H1 (cell line): ENCODE results near the gene ANK3. TPM values are rescaled to one million over a fixed set of nuclear protein-coding genes. Genes with fewer than 3 reads are reported as not detected.
"Not testable (repeated sequence)": the region's sequence is repeated elsewhere in the genome, so short reads cannot be mapped to it uniquely, and the experiment has no call there.

Experiments
- CTCF ChIA-PET: fragments of 300-600 bp; sonication (Branson Sonifier 250); formaldehyde crosslinking; loops from one replicate; lab custom pipeline; 2021; ENCODE audit not compliant: partially characterized antibody; lab: Charles Lee
- POLR2A ChIA-PET: fragments of 300-600 bp; sonication (Branson Sonifier 250); formaldehyde crosslinking; loops from one replicate; lab custom pipeline; 2021; ENCODE audit warnings: inconsistent platforms; ENCODE audit not compliant: partially characterized antibody; lab: Charles Lee
- DNase-seq, 2 experiments: peaks; one replicate each; pipeline versions ENCODE4 v3.0.0 to v3.0.0-alpha.2; 2010 to 2022; ENCODE audit warnings: low spot score in 2 of 2, low read depth in 1 of 2, mixed read lengths in 1 of 2
- FAIRE-seq: peaks from 2 replicates; lab custom pipeline; 2011; peaks lifted over from hg19 to GRCh38; lab: Jason Lieb, UNC
- H2AFZ ChIP-seq: 2 replicates; pipeline ENCODE4 v1.8.1; 2012; ENCODE audit warnings: low read length, inconsistent platforms
- H2AK5ac ChIP-seq: 2 replicates; pipeline ENCODE4 v1.6.1; 2013; ENCODE audit warnings: low read depth, low read length
- H2BK120ac ChIP-seq: replicated peaks from 2 replicates; pipeline ENCODE3; 2013; ENCODE audit warnings: low read depth, low read length, inconsistent platforms
- H2BK12ac ChIP-seq: 2 replicates; pipeline ENCODE4 v1.6.1; 2013; ENCODE audit warnings: low read depth, low read length
- H2BK15ac ChIP-seq: 2 replicates; pipeline ENCODE4 v1.6.1; 2013; ENCODE audit warnings: low read length
- H2BK20ac ChIP-seq: 2 replicates; pipeline ENCODE4 v1.6.1; 2013; ENCODE audit warnings: low read length
- H2BK5ac ChIP-seq: 2 replicates; pipeline ENCODE4 v1.6.1; 2013; ENCODE audit warnings: low read depth, low read length
- H3K14ac ChIP-seq: 2 replicates; pipeline ENCODE4 v1.6.1; 2013; ENCODE audit warnings: inconsistent platforms; ENCODE audit not compliant: insufficient read length
- H3K18ac ChIP-seq: 2 replicates; pipeline ENCODE4 v1.6.1; 2013; ENCODE audit warnings: low read length; ENCODE audit errors: extremely low read depth
- H3K23ac ChIP-seq: 2 replicates; pipeline ENCODE4 v1.6.1; 2013; ENCODE audit warnings: inconsistent platforms; ENCODE audit not compliant: insufficient read length
- H3K23me2 ChIP-seq: 2 replicates; pipeline ENCODE4 v1.6.1; 2013; ENCODE audit warnings: low read depth, low read length
- H3K27ac ChIP-seq: 2 replicates; pipeline ENCODE4 v1.6.1; 2011; ENCODE audit warnings: low read depth, low read length, inconsistent platforms
- H3K27me3 ChIP-seq, 4 experiments: replicated peaks in 1 of 4; 1 replicate in 1 of 4; 2 replicates in 3 of 4; pipeline versions ENCODE4 v1.6.1 to v1.8.1; 2011 to 2013; ENCODE audit warnings: low read length in 3 of 4, mild to moderate bottlenecking in 3 of 4, inconsistent platforms in 2 of 4, mixed read lengths in 2 of 4, moderate library complexity in 1 of 4; ENCODE audit not compliant: control insufficient read depth in 3 of 4, insufficient read depth in 3 of 4; ENCODE audit errors: extremely low read depth in 1 of 4
- H3K36me3 ChIP-seq, 4 experiments: 2 replicates each; pipeline versions ENCODE4 v1.6.1 to v1.8.1; 2011 to 2013; ENCODE audit warnings: mild to moderate bottlenecking in 4 of 4, low read length in 3 of 4, moderate library complexity in 2 of 4, control low read depth in 1 of 4, inconsistent platforms in 1 of 4; ENCODE audit not compliant: insufficient read depth in 4 of 4, control insufficient read depth in 2 of 4
- H3K4ac ChIP-seq: replicated peaks from 2 replicates; pipeline ENCODE3; 2013; ENCODE audit warnings: low read length, low read depth, mixed read lengths, inconsistent platforms; ENCODE audit not compliant: insufficient read length
- H3K4me1 ChIP-seq, 4 experiments: replicated peaks in 1 of 4; 1 replicate in 1 of 4; 2 replicates in 3 of 4; pipeline versions ENCODE4 v1.6.1 to v1.8.1; 2011 to 2013; ENCODE audit warnings: low read length in 3 of 4, inconsistent platforms in 2 of 4, mixed read lengths in 1 of 4; ENCODE audit not compliant: insufficient read depth in 4 of 4, control insufficient read depth in 3 of 4
- H3K4me2 ChIP-seq, 2 experiments: 2 replicates each; pipeline versions ENCODE4 v1.6.1 to v1.8.1; 2011 to 2013; ENCODE audit warnings: low read depth in 2 of 2, low read length in 2 of 2, control low read depth in 1 of 2, inconsistent platforms in 1 of 2, mild to moderate bottlenecking in 1 of 2; ENCODE audit not compliant: insufficient read depth in 1 of 2
- H3K4me3 ChIP-seq, 4 experiments: fragments of 200-600, 300-600 bp in 1 of 4; sonication (generic), shearing (Covaris generic), sonication (Bioruptor Twin) in 1 of 4; 2 replicates each; pipeline versions ENCODE4 v1.5.1 to v1.8.1; 2011 to 2016; ENCODE audit warnings: low read length in 4 of 4, low read depth in 3 of 4, control low read depth in 2 of 4, inconsistent platforms in 2 of 4, mild to moderate bottlenecking in 2 of 4, mixed read lengths in 1 of 4, moderate library complexity in 1 of 4; ENCODE audit not compliant: insufficient read depth in 2 of 4; ENCODE audit errors: extremely low read depth in 1 of 4
- H3K56ac ChIP-seq: replicated peaks from 2 replicates; pipeline ENCODE3; 2013; ENCODE audit warnings: low read depth, mild to moderate bottlenecking, mixed read lengths, low read length, inconsistent platforms; ENCODE audit not compliant: insufficient read length
- H3K79me1 ChIP-seq: 2 replicates; pipeline ENCODE4 v1.6.1; 2013; ENCODE audit warnings: low read depth, low read length, control low read depth
- H3K79me2 ChIP-seq, 2 experiments: 2 replicates each; pipeline versions ENCODE4 v1.6.1 to v1.8.1; 2012 to 2013; ENCODE audit warnings: low read length in 2 of 2, mild to moderate bottlenecking in 2 of 2, inconsistent platforms in 1 of 2; ENCODE audit not compliant: insufficient read depth in 2 of 2, control insufficient read depth in 1 of 2
- H3K9ac ChIP-seq, 4 experiments: replicated peaks in 1 of 4; 1 replicate in 1 of 4; 2 replicates in 3 of 4; pipeline versions ENCODE4 v1.6.1 to v1.8.1; 2011 to 2013; ENCODE audit warnings: low read depth in 3 of 4, low read length in 3 of 4, control low read depth in 2 of 4, mild to moderate bottlenecking in 2 of 4, moderate library complexity in 2 of 4, inconsistent platforms in 1 of 4; ENCODE audit errors: extremely low read depth in 1 of 4
- H3K9me3 ChIP-seq, 2 experiments: 2 replicates each; pipeline versions ENCODE4 v1.6.1 to v1.8.1; 2012 to 2013; ENCODE audit warnings: mild to moderate bottlenecking in 2 of 2, moderate library complexity in 2 of 2, control low read depth in 1 of 2, inconsistent platforms in 1 of 2, low read depth in 1 of 2, low read length in 1 of 2, mixed read lengths in 1 of 2; ENCODE audit not compliant: insufficient read depth in 2 of 2
- H4K20me1 ChIP-seq, 2 experiments: replicated peaks in 1 of 2; 2 replicates each; pipeline versions ENCODE3 to v1.8.1; 2011 to 2013; ENCODE audit warnings: inconsistent platforms in 2 of 2, low read length in 2 of 2, mild to moderate bottlenecking in 1 of 2; ENCODE audit not compliant: insufficient read depth in 2 of 2, control insufficient read depth in 1 of 2
- H4K5ac ChIP-seq: 2 replicates; pipeline ENCODE4 v1.6.1; 2013; ENCODE audit warnings: low read length, low read depth, mixed read lengths, inconsistent platforms; ENCODE audit not compliant: insufficient read length
- H4K8ac ChIP-seq: 2 replicates; pipeline ENCODE4 v1.8.0; 2013; ENCODE audit warnings: mild to moderate bottlenecking, moderate library complexity, low read length, inconsistent platforms; ENCODE audit not compliant: insufficient read depth; ENCODE audit errors: extremely low read depth
- H4K91ac ChIP-seq: replicated peaks from 2 replicates; pipeline ENCODE3; 2013; ENCODE audit warnings: low read length, mixed read lengths, inconsistent platforms; ENCODE audit not compliant: insufficient read length
- WGBS, 2 experiments: shearing (Covaris generic) in 1 of 2; methylation state at CpG; one replicate each; pipeline versions ENCODE4 v1.1.6 to v1.1.7; 2013 to 2015; ENCODE audit warnings: low lambda C conversion rate in 2 of 2, mixed read lengths in 2 of 2, inconsistent platforms in 1 of 2, low coverage in 1 of 2, missing lambda C conversion rate in 1 of 2; ENCODE audit not compliant: insufficient replicate concordance in 2 of 2, insufficient coverage in 1 of 2, insufficient read length in 1 of 2; ENCODE audit errors: extremely low coverage in 1 of 2, missing lambda C conversion rate in 1 of 2; 5-methylcytosine and 5-hydroxymethylcytosine counted together
- polyA plus RNA-seq, 7 experiments: library from polyadenylated mRNA; depleted of rRNA in 3 of 7; stranded (reverse) in 5 of 7; unstranded in 2 of 7; fragments of >200 nt in 5 of 7; fragments of 200-250 nt in 2 of 7; gene quantifications; 1 replicate in 5 of 7; 2 replicates in 1 of 7; 4 replicates in 1 of 7; pipeline versions ENCODE4 v1.2.1 to v1.2.3, GENCODE V29; 2011 to 2013; ENCODE audit warnings: missing spikeins in 2 of 7, mixed read lengths in 2 of 7
- total RNA-seq: library from RNA; stranded (reverse); fragmentation: NEBNext Ultra II Directional; extraction: Animal tissue kit (Norgen Biotek cat#: 25700); gene quantifications from 2 replicates; pipeline ENCODE4 v1.2.1, GENCODE V29; 2021

The ANK3 gene
- total and polyA plus RNA-seq, 2 of the 8 experiments (the other 6 are each of a cell fraction or from before 2014, with no cell fraction given): 18.1 to 67.9 TPM

- H2BK12ac ChIP-seq, H3K9me3 ChIP-seq, H3K4me2 ChIP-seq, H3K79me2 ChIP-seq, DNase-seq, H3K9ac ChIP-seq, FAIRE-seq, H2BK20ac ChIP-seq, H3K27me3 ChIP-seq, H2BK15ac ChIP-seq, H3K18ac ChIP-seq, H3K23ac ChIP-seq, H4K91ac ChIP-seq, H3K4me3 ChIP-seq, H3K27ac ChIP-seq, H3K4me1 ChIP-seq, H3K56ac ChIP-seq, H2BK120ac ChIP-seq, H2BK5ac ChIP-seq, H2AK5ac ChIP-seq, H2AFZ ChIP-seq, H3K79me1 ChIP-seq, H3K14ac ChIP-seq, H4K8ac ChIP-seq, H4K5ac ChIP-seq, H3K4ac ChIP-seq, H3K36me3 ChIP-seq, H4K20me1 ChIP-seq, H3K23me2 ChIP-seq: not testable (repeated sequence)
- 92% methylated on average over 5 of the region's 5 CpGs; no CpG with 5 or more reads in 1 of the 2 experiments for WGBS, 2 experiments
- ChIA-PET POLR2A (interaction anchor here (1.1 kb wide), 1 partner anchor 128 kb away, joined by 3 read pairs; no protein-coding TSS in a partner anchor), CTCF (interaction anchor here (0.6 to 2.4 kb wide), 8 partner anchors 10 to 335 kb away, joined by 3 to 8 read pairs (median 3); no protein-coding TSS in a partner anchor)
Observed at GRCh38 chr10:60035375-60035774, 354.3 kb downstream of the ANK3 start.
